ENCODE results near the gene DGCR6. TPM values are rescaled to one million over a fixed set of nuclear protein-coding genes. Genes with fewer than 3 reads are reported as not detected.
"Not testable (repeated sequence)": the region's sequence is repeated elsewhere in the genome, so short reads cannot be mapped to it uniquely, and the experiment has no call there.

The DGCR6 gene
- total RNA-seq, 2 experiments from 2014 or later, result 0.28 to 0.59 TPM

DNA sequence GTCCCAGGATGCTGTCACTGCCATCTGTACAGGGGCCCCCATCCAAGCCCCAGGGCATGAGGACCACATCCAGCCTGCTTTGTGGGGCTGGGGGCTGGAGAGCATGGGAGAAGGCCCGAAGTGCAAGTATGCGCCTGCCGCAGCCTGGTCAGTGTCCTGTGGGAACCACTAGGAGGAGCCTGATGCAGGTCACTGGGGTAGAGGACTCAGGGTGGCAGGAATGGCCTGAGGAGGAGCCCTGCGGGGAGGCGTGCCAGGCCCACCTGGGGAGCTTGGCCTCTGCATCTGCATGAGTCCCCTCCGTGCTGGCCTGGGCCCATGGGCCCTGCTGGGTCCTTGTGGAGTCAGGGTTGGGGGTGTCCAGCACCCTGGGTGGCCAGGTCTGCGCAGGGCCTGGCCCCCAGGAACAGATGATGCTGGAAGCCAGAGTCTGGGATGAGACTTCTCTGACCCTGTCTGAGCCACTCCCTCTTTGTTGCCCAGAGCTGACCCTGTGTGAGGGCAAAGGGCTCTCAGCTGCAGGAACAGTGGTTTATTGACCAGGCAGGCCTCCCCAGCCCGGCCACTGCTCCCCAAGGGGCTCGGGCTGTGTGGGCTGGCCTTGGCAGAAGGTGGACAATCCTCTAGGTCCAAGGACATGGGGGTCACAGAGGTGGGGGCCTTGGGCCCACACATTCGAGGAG, 6.3 kb downstream of the DGCR6 start:
- POLR2A ChIA-PET; ATAC-seq; intact Hi-C loops (cut with DNase I, micrococcal nuclease); H3K36me3 Mint-ChIP-seq (ENCODE audit: low read depth); H3K9me3 Mint-ChIP-seq (ENCODE audit: low read depth); H3K4me3 Mint-ChIP-seq; H3K4me1 Mint-ChIP-seq; H3K27ac Mint-ChIP-seq; CTCF ChIA-PET; DNase-seq; H3K27me3 Mint-ChIP-seq: not testable (repeated sequence)

GRCh38 chr22:18914558-18914957, 8.4 kb downstream of the DGCR6 start:
- H3K27me3 Mint-ChIP-seq; H3K36me3 Mint-ChIP-seq (ENCODE audit: low read depth); H3K9me3 Mint-ChIP-seq (ENCODE audit: low read depth); POLR2A ChIA-PET; intact Hi-C loops (cut with DNase I, micrococcal nuclease); H3K4me3 Mint-ChIP-seq; H3K27ac Mint-ChIP-seq; ATAC-seq; DNase-seq; CTCF ChIA-PET; H3K4me1 Mint-ChIP-seq: not testable (repeated sequence)

- ATAC-seq; H3K9me3 Mint-ChIP-seq (ENCODE audit: low read depth); H3K36me3 Mint-ChIP-seq (ENCODE audit: low read depth); H3K27ac Mint-ChIP-seq; H3K27me3 Mint-ChIP-seq; DNase-seq; intact Hi-C loops (cut with DNase I, micrococcal nuclease); H3K4me1 Mint-ChIP-seq; H3K4me3 Mint-ChIP-seq; CTCF ChIA-PET; POLR2A ChIA-PET: not testable (repeated sequence)
These were observed 9.4 kb downstream of the DGCR6 start for GRCh38 chr22:18915550-18915949.

GRCh38 chr22:18917818-18918217, 11.7 kb downstream of the DGCR6 start:
- DNase-seq; POLR2A ChIA-PET; H3K27ac Mint-ChIP-seq; H3K4me3 Mint-ChIP-seq; H3K4me1 Mint-ChIP-seq; CTCF ChIA-PET; H3K9me3 Mint-ChIP-seq (ENCODE audit: low read depth); H3K36me3 Mint-ChIP-seq (ENCODE audit: low read depth); intact Hi-C loops (cut with DNase I, micrococcal nuclease); H3K27me3 Mint-ChIP-seq; ATAC-seq: not testable (repeated sequence)

DNA sequence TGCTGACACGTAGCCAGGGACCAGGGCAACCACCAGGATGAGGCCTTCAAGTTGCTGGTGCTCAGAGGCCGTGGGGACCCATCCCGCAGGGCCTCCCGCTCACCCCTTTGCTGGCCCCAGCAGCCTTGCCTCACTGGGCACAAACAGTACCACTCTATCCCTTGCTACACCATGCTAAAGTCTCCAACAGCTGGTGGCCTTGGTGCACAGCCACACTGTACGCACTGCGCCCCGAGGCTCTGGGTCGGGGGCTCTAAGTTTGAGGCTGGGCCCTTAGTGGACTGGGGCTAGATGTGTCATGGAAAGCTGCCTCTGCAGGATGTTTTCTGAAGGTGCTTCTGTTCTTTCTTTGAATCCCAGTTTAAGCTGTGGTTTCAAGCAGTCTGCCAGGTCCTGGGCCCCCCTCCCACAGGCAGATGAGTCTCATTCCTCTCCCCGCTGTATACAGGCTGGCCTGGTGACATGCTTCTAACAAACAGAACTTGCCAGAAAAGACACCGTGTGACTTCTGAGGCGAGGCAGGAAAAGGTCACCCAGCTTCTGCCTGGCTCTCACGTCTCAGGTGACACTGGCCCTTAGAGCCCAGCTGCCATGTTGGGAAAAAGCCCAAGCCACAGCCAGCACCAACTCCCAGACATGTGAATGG, 14.3 kb downstream of the DGCR6 start:
- DNase-seq; H3K4me3 Mint-ChIP-seq; H3K4me1 Mint-ChIP-seq; H3K36me3 Mint-ChIP-seq (ENCODE audit: low read depth); H3K27ac Mint-ChIP-seq; intact Hi-C loops (cut with DNase I, micrococcal nuclease); H3K9me3 Mint-ChIP-seq (ENCODE audit: low read depth); ATAC-seq; POLR2A ChIA-PET; H3K27me3 Mint-ChIP-seq; CTCF ChIA-PET: not testable (repeated sequence)

DNA sequence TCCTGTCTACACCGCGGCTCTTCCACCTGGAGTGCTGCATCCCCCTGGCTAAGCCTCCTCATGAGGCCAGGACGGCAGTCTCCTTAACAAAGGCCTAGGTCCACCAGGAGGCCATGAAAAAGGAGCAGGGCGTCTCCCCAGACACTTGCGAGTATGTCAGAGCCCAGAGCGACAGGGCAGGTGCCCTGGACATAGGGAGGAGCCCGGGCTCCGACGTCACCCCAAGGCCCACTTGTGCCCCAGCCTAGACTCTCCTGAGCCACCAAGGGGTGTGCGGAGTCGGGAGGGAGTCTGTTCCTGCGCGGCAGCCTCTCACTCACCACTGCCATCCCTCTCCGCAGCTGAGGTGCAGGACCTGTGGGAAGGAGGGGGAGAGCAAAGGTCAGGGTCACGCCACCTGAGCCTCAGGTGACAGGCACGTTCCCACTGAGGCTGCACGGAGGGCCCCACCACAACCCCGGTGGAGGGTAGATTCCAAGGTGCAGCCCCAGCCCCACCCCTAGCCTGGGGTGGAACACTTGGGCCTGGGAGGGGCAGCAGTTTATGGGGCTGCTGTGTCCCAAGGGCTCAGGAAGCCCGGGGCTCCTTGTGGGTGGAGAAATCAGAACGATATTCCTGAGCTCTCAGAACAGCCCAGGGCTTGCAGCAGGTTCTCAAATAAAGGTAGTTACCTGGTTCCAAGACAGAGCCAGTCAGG, 19.4 kb downstream of the DGCR6 start:
- no peak for ATAC-seq
- no peaks in the 10 kb centered on the region for H3K36me3 Mint-ChIP-seq (ENCODE audit: low read depth)
- intact Hi-C loops (cut with DNase I, micrococcal nuclease), result no loop called here
- DNase-seq, result no peak
- H3K4me1 Mint-ChIP-seq, result no peaks in the 10 kb centered on the region
- no peaks in the 10 kb centered on the region for H3K27me3 Mint-ChIP-seq
- CTCF ChIA-PET, result no interaction called here
- H3K9me3 Mint-ChIP-seq (ENCODE audit: low read depth), result no peaks in the 10 kb centered on the region
- no peak overlapping the region for H3K27ac Mint-ChIP-seq
- no peak overlapping the region for H3K4me3 Mint-ChIP-seq
- POLR2A ChIA-PET, result no interaction called here

DNA sequence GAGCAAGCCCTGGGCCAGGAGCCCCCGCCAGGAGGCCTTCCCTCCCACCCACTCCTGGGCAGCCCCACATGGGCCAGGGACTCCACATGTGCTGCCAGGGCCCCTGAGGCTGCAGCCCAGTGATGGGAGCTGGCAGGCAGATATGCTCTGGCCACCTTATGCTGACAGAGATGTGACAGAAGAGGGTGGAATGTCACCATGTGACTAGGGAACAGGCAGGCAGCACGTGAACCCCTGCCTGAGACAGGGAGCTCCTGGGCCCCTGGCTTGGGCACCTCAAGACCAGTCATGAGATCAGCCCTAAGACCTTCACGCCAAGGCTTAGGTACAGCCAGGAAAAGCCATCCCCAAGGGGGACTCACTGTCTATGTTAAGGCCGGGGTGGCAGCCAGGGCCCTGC, 20.9 kb downstream of the DGCR6 start:
- no peaks in the 10 kb centered on the region for H3K36me3 Mint-ChIP-seq (ENCODE audit: low read depth)
- ATAC-seq, result no peak
- no peak for DNase-seq
- no peaks in the 10 kb centered on the region for H3K9me3 Mint-ChIP-seq (ENCODE audit: low read depth)
- POLR2A ChIA-PET, result no interaction called here
- intact Hi-C loops (cut with DNase I, micrococcal nuclease), result no loop called here
- H3K27ac Mint-ChIP-seq, result no peak overlapping the region
- H3K4me3 Mint-ChIP-seq, result no peak overlapping the region
- CTCF ChIA-PET, result no interaction called here
- no peaks in the 10 kb centered on the region for H3K4me1 Mint-ChIP-seq
- no peaks in the 10 kb centered on the region for H3K27me3 Mint-ChIP-seq

DNA sequence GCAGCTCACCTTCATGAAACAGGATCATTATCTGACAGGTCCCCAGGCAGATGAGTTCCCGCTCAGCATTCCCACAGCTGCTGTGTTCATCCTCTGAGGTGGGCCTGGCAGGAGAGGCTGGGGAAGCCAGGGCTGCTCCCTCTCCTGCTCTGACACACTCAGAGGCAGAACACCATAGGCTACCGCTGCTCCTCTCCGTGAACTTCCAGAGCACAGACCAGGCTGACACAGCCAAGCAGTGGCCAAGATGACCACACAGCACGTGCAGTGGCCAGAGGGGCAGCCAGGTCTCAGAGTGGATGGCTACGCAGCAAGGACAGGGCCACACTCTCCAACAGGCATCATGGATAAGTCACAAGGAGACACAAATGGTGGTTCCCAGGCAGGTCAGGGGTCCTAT, 21.5 kb downstream of the DGCR6 start:
- H3K4me1 Mint-ChIP-seq, result no peaks in the 10 kb centered on the region
- CTCF ChIA-PET, result no interaction called here
- H3K27me3 Mint-ChIP-seq, result no peaks in the 10 kb centered on the region

GRCh38 chr22:18929459-18929858, 23.3 kb downstream of the DGCR6 start:
- CTCF ChIA-PET, result no interaction called here
- ATAC-seq (no peak), DNase-seq (no peak)
- Mint-ChIP-seq H3K9me3 (ENCODE audit: low read depth) (no peaks in the 10 kb centered on the region), H3K4me1 (no peaks in the 10 kb centered on the region), H3K27ac (no peak overlapping the region), H3K27me3 (no peaks in the 10 kb centered on the region), H3K36me3 (ENCODE audit: low read depth) (no peaks in the 10 kb centered on the region), H3K4me3 (no peak overlapping the region)
- POLR2A ChIA-PET, result no interaction called here
- intact Hi-C loops (cut with DNase I, micrococcal nuclease), result no loop called here

More for the DNA sequence above, 21.5 kb downstream of the DGCR6 start:
- intact Hi-C loops (cut with DNase I, micrococcal nuclease), result no loop called here
- Mint-ChIP-seq H3K27ac (no peak overlapping the region), H3K4me3 (no peak overlapping the region), H3K36me3 (ENCODE audit: low read depth) (no peaks in the 10 kb centered on the region), H3K9me3 (ENCODE audit: low read depth) (no peaks in the 10 kb centered on the region)
- ATAC-seq (no peak), DNase-seq (no peak)
- POLR2A ChIA-PET, result no interaction called here

GRCh38 chr22:18931905-18932652, 26.0 kb downstream of the DGCR6 start:
- DNase-seq, result no peak
- H3K4me3 Mint-ChIP-seq, result no peak overlapping the region
- POLR2A ChIA-PET, result no interaction called here
- no peak for ATAC-seq
- H3K27ac Mint-ChIP-seq, result no peak overlapping the region
- no peaks in the 10 kb centered on the region for H3K27me3 Mint-ChIP-seq
- H3K36me3 Mint-ChIP-seq (ENCODE audit: low read depth), result no peaks in the 10 kb centered on the region
- no peaks in the 10 kb centered on the region for H3K4me1 Mint-ChIP-seq
- H3K9me3 Mint-ChIP-seq (ENCODE audit: low read depth), result no peaks in the 10 kb centered on the region
- CTCF ChIA-PET, result no interaction called here
- intact Hi-C loops (cut with DNase I, micrococcal nuclease), result no loop called here

- Mint-ChIP-seq H3K27ac (no peak overlapping the region), H3K9me3 (ENCODE audit: low read depth) (no peaks in the 10 kb centered on the region), H3K36me3 (ENCODE audit: low read depth) (no peaks in the 10 kb centered on the region), H3K4me3 (no peak overlapping the region), H3K27me3 (no peaks in the 10 kb centered on the region), H3K4me1 (no peaks in the 10 kb centered on the region)
- CTCF ChIA-PET, result no interaction called here
- POLR2A ChIA-PET, result no interaction called here
- no peak for ATAC-seq
- no peak for DNase-seq
- intact Hi-C loops (cut with DNase I, micrococcal nuclease), result no loop called here
These were observed 27.8 kb downstream of the DGCR6 start for GRCh38 chr22:18933914-18934313.

- H3K4me3 Mint-ChIP-seq; H3K27ac Mint-ChIP-seq; intact Hi-C loops (cut with DNase I, micrococcal nuclease); H3K4me1 Mint-ChIP-seq; DNase-seq; ATAC-seq; CTCF ChIA-PET; H3K9me3 Mint-ChIP-seq (ENCODE audit: low read depth); H3K36me3 Mint-ChIP-seq (ENCODE audit: low read depth); H3K27me3 Mint-ChIP-seq: not testable (repeated sequence)
- POLR2A ChIA-PET, result interaction anchor here (0.6 kb wide), 1 partner anchor 676 kb away, joined by 3 read pairs; no protein-coding TSS in a partner anchor
These were observed 28.6 kb downstream of the DGCR6 start for GRCh38 chr22:18934688-18935087.

Measured in activated CD4-positive, alpha-beta T cell treated with anti-CD3 and anti-CD28 coated beads for 36 hours (primary cell).